ENCODE results near the gene KIF23. TPM values are rescaled to one million over a fixed set of nuclear protein-coding genes. Genes with fewer than 3 reads are reported as not detected.

Gene KIF23
- polyA plus RNA-seq, 1 of the 3 experiments (the other 2 are of a cell fraction), result 25.8 TPM

DNA sequence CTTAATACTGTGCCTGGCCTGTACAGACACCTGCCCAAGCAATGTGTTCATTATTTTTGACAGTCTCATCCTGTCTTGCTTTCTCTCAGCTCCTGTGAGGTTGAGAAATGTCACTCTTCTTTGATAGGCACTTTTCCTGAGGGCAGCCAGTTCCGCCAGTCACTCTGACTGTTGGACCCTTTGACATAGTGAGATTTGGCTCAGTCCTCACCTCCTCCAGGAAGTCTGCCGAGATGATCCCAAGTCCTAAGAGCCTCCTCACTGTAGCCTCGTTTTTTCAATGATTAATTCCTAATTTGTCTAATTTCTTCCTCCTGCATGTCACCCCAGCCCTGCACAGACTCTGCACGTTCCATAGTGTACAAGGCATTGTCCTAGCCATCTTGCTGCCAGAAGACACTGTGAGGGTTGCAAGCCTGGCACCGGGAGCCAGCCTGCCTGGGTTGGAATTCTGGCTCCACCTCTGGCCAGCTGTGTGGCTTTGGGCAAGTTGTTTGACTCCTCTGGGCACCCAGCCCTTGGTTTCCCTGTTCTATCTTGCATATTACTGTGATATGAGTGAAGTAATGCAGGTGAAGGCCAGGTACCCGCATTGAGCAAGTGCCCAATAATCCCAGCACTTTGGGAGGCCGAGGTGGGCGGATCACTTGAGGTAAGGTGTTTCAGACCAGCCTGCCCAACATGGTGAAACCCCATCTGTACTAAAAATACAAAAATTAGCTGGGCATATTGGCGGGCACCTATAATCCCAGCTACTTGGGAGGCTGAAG is 62.7 kb downstream of the KIF23 start (continued):
- TF ChIP-seq USF2 (IDR thresholded peaks at IDR 0.05; ENCODE audit: borderline replicate concordance, low read depth, low read length), result no peak
- TF ChIP-seq TEAD4 (IDR thresholded peaks at IDR 0.05; ENCODE audit: borderline replicate concordance, insufficient read depth), result no peak
- no peak for TF ChIP-seq RFX5 (IDR thresholded peaks at IDR 0.05; ENCODE audit: low read length)
- no peak for TF ChIP-seq GATA2 (CRISPR knock-in tag; IDR thresholded peaks at IDR 0.05)
- TF ChIP-seq, protein P1, sequence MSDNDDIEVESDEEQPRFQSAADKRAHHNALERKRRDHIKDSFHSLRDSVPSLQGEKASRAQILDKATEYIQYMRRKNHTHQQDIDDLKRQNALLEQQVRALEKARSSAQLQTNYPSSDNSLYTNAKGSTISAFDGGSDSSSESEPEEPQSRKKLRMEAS (IDR thresholded peaks at IDR 0.05; ENCODE audit: low read depth), result no peak
- no peak for TF ChIP-seq RXRA (IDR thresholded peaks at IDR 0.05; ENCODE audit: borderline replicate concordance, low read depth)
- TF ChIP-seq NRF1 (IDR thresholded peaks at IDR 0.05; ENCODE audit: low read depth, low read length), result no peak

- H3K4me3 ChIP-seq (ENCODE audit: low read depth in 2 of 2, low read length in 1 of 2), result no peak overlapping the region; a peak in 1 of 4 replicates
- WGBS (ENCODE audit: low lambda C conversion rate), result 43% methylated on average over 9 of the region's 13 CpGs
- no peak overlapping the region for H3K27ac ChIP-seq (ENCODE audit: low read depth in 2 of 2, low read length in 1 of 2)
- H3K79me2 ChIP-seq (ENCODE audit: insufficient read depth), result no peaks in the 10 kb centered on the region
- TF ChIP-seq RAD21 (IDR thresholded peaks at IDR 0.05; ENCODE audit: low read length) (peak; percentile 92), REST (IDR thresholded peaks at IDR 0.05; ENCODE audit: low read depth, low read length) (no peak), CTCF (IDR thresholded peaks at IDR 0.05) (peak; percentile 94), SMC3 (IDR thresholded peaks at IDR 0.05; ENCODE audit: low read depth, low read length) (peak; percentile 68)
- H3K9me3 ChIP-seq, result no peaks in the 10 kb centered on the region
- H3F3A ChIP-seq (replicated peaks; ENCODE audit: insufficient read depth), result peaks cover 9% of the 10 kb centered on the region
- peak; percentile 82 for DNase-seq
- H3K9ac ChIP-seq, result no peak overlapping the region
- no peak overlapping the region for H3K4me2 ChIP-seq
- H4K20me1 ChIP-seq (ENCODE audit: insufficient read depth), result no peaks in the 10 kb centered on the region
- CTCF ChIA-PET, result interaction anchor here (0.6 to 7.0 kb wide), 64 partner anchors 8 to 1963 kb away, joined by 3 to 81 read pairs (median 4); partner anchors contain the start of gene TLE3
- POLR2A ChIA-PET, result interaction anchor here (0.6 to 1.0 kb wide), 2 partner anchors 167 to 621 kb away, joined by 3 to 4 read pairs; no protein-coding TSS in a partner anchor
- no peak overlapping the region for H2AFZ ChIP-seq (ENCODE audit: low read depth)
- H3K36me3 ChIP-seq (replicated peaks in 1 of 2; ENCODE audit: control insufficient read depth in 1 of 2, insufficient read depth in 2 of 2, low read length in 1 of 2), result no peaks in the 10 kb centered on the region
- no peaks in the 10 kb centered on the region for H3K9me2 ChIP-seq
- H3K27me3 ChIP-seq (ENCODE audit: insufficient read depth), result peaks cover 4% of the 10 kb centered on the region; the same call in 1 of the 2 replicates
- H3K4me1 ChIP-seq (ENCODE audit: control insufficient read depth in 1 of 2, insufficient read depth in 2 of 2, low read depth in 1 of 2, low read length in 1 of 2), result peaks cover 8 to 10% of the 10 kb centered on the region in 2 experiments; a peak in 2 of 4 replicates
Observed at GRCh38 chr15:69478259-69478781, 64.2 kb downstream of the KIF23 start.
